Measurements from ENCODE around the gene ZNF853.

GRCh38 chr7:6631605-6632004 is 16.2 kb downstream of the ZNF853 start:
- TF ChIP-seq TAF1 (IDR thresholded peaks at IDR 0.05; ENCODE audit: borderline replicate concordance, low read depth, low read length) (no peak), NFYB (IDR thresholded peaks at IDR 0.05; ENCODE audit: insufficient read depth, low read depth, low read length) (no peak), POLR2A (IDR thresholded peaks at IDR 0.05; ENCODE audit: low read depth, low read length) (no peak), ATF7 (IDR thresholded peaks at IDR 0.05; ENCODE audit: low read depth) (no peak), POLR2AphosphoS5 (IDR thresholded peaks at IDR 0.05; ENCODE audit: low read length) (no peak), MXI1 (IDR thresholded peaks at IDR 0.05; ENCODE audit: low read depth, low read length) (no peak), USF2 (IDR thresholded peaks at IDR 0.05; ENCODE audit: borderline replicate concordance, low read depth, low read length) (no peak), RAD21 (IDR thresholded peaks at IDR 0.05; ENCODE audit: insufficient read depth, low read depth, low read length) (no peak), CTCF (IDR thresholded peaks at IDR 0.05 in 2 of 3, conservative IDR thresholded peaks at IDR 0.05 in 1 of 3; ENCODE audit: control insufficient read depth in 2 of 3, extremely low read depth in 1 of 3, insufficient read depth in 1 of 3, low read depth in 3 of 3, low read length in 3 of 3) (no peak)
